Measurements from ENCODE around the gene IGFBP2.
A peak's percentile ranks its signal among the peaks of the same experiment; 100 is the strongest.

The IGFBP2 gene

DNA sequence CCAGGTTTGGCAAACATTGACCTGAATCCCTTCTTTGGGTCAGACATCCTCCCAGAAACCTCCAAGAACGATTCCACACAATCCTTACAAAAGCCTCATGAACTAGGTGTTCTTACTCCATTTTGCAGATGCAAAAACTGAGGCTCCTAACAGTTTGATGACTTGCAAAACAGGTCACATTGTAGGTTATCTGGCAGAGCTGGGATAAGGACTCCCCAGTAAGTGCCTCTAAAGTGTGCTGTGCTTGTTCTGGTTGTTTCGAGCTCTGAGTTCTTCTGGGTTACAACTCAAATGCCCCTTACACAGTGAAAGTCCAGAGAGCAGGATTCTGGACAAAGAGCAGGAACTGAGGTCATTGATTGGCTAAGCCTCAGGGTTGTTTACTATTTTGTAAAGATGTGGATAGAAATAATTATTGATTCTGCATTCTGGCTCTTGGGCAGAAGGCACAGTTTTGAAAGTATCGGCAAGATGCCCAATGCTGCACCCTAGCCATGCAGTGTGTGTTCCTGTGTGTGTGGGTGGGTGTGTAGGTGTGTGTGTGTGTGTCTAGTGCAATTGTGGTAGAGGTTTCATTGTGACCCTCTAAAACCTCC, 17.0 kb upstream of the IGFBP2 start:
- DNase-seq, result no peak

DNA sequence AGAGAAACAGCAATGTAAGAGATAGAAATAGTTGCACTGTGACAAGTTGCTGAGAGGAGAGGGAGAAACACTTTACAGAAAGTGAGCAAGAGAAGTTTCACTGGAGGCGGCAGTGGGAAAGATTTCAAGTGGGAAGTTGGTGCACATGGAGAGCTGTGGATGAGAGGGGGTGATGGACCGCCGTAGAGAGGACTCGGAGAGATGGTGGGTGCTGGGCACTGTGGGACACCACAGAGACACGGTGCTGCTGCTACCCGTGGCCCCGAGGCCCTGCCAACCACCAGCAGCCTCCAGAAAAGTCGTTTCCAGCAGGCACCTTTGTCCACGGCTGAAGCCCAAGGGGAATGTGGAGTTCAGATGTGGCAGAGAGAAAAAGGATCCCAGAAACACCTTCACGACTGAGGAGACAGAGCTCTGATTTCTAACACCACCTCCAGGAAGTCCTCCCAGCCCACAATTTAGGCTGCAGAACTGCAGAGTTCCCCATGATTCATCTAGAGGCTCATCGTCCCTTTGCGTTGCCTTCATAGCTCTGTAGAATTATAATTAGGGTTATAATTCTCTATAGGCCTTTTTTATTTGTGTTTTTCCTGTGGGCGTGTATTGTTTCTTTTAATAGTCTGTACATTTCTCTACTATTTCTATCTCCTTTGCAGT, 15.9 kb upstream of the IGFBP2 start:
- DNase-seq, result no peak

DNA sequence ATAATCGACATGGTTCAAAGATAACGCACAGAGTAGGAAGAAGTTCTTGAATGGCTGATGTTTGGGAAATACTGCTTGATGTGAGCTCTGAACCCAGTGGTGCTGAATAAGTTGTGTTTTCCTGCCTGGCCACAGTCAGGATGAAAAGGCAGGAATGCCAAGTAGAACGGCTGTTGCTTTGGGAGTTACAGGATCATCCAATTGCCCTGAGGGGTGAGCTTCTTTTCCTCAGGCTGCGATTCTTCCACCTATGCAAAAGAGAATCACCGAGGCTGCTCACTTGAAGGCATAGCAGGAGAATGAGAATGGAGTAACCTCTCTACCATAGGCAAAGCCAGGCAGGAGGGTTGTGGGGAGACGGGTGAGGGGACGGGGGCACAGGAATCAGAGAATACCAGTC, 14.4 kb upstream of the IGFBP2 start:
- DNase-seq, result no peak

DNA sequence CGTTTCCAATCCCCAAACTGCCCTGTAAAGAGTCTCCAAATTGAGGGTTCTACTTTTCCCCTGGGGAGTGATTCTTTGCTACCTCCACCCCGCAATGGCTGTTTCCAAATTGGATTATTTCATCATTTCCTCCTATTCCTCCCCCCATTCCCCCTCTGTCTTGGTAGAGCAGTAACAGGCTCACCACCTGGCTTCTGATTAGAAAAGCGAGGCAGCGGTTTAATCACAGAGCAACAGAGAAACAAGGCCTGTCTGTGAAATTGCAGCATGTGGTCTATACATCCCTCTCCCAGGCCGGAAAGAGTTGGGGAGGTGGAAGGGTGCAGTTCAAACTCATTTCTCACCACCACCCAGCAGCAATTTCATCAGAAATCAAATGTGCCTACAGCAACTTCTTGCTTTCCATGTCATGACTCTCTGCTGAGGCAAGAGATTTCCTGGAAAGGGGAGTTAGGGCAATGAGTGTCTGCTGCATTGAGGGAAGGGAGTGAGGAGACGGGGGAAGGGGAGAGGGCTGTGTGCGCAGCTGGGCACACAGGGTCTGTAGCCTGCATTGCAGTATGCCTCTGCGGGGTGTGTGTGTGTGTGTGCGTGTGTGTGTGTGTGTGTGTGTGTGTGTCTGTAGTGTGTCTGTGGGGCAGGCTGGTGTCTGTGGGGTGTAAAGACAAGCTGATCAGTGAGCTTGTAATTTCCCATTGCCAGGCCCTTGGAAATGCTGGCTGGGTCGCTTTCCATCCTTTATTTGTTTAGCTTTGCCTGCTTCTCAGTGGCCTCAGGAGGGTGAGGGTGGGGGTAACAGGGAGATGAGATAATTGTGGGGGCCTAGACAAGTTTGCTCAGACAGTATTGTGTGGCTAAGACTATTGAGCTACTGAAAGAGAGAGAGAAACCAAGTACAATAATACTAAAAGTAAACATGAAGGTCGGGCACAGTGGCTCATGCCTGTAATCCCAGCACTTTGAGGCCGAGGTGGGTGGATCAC, 13.5 kb upstream of the IGFBP2 start:
- peak; percentile 14 for DNase-seq

DNA sequence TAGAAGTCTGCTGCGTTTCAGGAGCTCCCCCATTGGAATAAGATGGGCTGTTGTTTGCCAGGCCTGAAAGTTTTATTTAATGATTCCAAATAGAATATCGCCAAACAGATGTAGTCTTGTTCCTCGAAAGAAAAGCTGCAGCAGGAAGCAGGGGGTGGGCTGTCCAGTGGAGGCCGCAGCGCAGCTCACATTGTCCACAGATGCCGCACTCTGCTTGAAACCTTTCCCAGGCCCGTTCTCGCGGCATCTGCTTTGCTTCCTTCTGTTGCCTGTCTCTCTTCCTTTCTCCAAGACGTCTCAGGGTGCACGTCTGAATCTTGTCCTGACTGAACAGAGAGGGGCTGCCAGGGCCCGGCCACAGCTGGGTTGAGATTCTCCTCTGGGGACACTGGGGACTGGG, 12.4 kb upstream of the IGFBP2 start:
- no peak for DNase-seq

DNA sequence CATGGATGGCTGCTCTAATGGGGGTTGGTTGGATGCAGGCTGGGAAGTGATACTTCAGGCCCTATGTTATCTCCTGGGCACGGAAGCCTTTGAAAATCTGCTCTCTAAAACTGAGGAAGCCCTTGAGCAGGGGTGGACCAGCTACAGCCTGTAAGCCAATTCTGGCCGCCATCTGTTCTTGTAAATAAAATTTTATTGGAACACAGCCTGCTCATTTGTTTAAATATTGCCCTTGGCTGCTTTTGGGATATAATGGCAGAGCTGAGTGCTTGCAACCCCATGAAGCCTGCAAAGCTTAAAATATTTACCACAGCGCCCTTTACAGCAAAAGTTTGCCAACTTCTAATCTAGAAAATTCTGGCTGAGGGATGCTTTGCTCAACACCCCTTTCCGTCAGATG, 11.9 kb upstream of the IGFBP2 start:
- no peak for DNase-seq

DNA sequence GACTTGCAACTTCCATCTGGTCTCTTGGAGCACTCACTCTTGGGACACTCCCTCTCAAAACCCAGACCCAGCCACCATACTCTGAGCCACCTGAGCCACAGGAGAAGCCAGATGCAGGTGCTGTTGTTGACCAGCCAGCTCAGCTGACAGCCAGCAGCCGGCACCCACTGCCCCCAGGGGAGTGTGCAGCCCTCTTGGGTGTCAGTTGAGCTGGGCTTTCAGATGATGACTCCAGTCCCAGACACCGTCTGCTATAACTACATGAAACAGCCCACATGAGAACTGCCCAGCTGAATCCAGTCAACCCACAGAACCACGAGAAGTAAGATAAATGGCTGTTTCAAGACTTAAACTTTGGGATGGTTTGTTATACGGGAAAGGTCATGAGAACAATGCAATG, 10.7 kb upstream of the IGFBP2 start:
- DNase-seq, result no peak

DNA sequence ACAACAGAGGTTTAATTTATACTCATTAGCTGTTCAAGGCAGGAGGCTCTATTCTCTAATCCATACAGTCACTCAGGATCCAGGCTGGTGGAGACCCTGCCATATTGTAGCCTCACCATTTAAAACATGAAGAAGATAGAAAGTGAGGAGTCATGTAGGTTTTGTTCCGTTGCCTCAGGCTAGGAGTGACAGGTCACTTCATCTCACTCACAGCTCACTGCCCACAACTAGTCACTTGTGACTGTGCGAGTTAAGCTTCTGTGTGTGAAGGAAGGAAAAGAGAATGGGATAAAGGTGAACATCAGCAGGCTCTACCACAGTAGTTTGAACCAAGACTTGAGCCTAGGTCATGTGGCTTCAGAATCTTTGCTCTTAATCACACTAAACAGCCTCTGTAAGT, 9.0 kb upstream of the IGFBP2 start:
- no peak for DNase-seq

DNA sequence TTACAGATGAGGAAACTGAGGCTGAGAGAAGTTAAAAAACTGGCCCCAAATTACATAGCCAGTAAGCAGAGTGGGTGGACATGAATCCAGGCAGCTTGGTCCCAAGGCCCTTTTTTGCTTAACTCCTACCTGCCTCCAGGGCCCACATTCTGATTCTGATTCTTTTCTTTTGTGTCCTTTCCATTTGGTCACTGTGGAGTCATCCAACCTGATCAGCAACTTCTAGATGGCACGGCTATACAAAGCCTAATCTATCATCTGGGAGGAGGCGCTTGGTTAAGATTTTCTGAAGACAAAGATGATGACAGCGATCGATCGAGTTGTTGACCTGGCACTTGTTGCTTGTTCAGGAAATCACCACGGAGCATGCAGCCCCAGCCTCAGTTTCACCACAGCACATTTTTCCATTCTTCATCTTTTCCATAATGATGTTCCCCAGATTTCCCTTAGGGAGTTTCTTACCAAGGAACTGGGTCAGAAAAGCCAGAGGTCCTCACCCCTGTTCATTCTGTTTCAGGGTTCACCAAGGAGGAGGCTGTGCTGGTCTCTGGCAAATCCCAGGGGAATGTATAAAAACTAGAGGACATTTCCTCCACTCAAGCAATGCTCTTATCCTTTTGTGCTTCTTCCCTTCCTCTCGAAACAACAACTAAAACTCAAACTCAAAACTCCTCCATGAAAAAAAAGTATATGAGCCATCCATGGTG, 6.9 kb upstream of the IGFBP2 start:
- no peak for DNase-seq

DNA sequence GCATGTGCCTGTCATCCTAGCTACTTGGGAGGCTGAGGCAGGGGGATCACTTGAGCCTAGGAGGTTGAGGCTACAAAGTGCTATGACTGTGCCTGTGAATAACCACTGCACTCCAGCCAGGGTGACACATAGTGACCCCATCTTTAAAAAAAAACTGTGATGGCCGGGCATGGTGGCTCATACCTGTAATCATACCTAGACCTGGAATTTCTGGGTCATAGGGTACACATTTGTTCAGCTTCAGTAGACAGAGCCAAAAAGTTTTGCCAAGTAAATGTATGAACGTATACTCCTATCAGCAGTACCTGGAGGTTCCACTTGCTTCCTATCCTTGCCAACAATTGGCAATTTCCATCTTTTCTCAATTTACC, 6.4 kb upstream of the IGFBP2 start:
- DNase-seq, result no peak

DNA sequence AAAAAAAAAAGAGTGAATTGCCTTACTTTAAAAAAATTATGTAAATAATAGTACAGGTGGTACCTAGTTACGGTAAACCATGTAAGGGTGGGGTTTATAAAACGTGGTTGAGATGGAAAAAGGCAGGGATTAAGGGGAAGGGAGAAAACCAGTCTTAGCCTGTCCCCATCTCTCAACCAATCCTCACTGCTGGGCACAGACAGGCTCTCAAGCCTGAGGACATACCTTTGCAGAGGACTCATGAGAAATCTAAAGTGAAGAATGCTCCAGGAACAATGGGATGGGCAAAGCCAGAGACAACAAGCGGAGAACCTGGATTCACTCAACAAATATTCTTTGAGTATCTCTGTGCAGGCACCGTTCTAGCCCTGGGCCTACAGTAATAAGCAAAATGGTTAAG, 3.4 kb upstream of the IGFBP2 start:
- DNase-seq, result no peak

DNA sequence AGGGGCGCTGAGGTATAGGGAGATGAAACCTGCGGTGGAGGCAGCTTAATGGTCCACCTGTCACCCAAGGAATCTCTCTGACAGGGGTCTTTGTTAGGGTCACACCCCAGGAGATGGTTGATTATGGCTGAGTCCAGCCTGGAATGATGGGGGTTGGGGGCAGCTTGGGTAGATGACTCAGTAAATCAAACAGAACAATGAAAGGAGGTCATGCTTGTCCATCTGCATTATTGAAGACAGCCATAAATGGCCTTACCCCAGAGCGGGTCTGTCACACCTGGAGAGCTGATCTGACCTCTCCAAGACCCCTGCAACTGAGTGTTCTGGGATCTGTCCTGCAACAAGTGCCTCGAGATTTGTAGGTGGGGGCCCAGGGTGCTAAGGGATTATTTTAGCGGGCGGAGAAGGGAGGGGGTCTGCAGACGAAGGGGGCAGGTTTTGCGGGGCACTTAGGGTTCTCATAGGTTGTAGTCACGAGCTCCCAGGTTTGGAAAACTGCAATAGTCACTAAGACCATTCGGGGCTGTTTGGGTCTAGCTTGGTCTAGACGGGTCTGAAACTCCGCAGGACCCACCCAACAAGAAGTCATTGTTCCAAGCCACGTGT, 771 bp upstream of the IGFBP2 start:
- no peak for DNase-seq

DNA sequence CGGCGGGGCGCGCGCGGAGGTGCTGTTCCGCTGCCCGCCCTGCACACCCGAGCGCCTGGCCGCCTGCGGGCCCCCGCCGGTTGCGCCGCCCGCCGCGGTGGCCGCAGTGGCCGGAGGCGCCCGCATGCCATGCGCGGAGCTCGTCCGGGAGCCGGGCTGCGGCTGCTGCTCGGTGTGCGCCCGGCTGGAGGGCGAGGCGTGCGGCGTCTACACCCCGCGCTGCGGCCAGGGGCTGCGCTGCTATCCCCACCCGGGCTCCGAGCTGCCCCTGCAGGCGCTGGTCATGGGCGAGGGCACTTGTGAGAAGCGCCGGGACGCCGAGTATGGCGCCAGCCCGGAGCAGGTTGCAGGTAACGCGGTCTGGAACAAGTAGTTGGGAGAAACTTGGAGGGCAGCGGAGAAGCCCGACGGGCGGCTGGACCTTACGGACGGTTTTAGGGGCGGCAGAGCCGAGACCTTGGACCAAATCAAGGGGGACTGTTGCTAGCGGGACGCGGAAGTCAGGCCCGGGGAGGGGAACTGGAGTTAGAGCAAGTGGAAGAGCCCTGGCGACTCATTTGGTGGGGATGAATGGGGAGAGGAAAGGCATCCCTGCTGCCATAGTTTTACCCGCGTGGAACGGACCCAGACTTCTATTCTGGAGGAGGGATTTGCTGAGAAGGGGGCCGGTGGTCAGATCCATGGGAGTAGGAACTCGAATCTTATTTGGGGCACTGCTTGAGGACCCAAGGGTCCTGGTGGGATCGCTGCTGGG, 573 bp downstream of the IGFBP2 start:
- no peak for DNase-seq

DNA sequence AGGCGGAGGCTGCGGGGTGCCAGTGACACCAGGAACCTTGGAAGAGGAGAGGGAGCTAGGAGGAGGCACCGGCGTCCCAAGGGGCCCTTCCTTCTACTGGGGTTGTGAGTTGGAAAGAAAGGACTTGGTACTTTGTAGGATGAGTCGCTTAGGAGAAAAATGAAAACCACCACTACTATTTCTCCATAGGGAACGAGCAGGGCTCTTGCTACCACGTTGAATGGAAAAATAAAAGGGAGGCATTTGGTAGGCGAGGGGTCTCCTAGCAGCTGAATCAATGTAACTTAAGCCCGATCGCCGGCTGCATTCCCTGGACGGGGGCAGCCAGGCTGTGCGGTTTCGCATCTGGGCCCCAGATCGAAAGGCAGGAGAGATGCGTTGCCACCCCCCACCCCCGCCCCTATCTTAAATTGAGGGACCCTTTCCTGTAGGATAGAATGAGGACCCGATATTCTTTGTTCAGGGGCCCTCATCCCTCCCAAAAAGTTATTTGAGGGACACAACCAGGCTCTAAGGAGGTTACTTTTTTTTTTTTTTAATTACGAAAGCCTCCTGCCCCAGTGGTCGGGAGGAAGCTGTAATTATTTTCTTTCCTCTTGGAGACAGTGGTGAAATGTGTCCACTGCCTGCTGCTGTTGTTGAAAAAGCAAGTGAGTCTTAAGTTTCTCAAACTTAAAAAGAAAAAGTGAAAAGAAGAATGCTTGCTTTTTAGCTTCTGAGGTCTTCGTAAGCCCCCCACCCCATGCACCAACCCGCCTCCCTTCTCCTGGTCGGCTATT, 1.3 kb downstream of the IGFBP2 start:
- DNase-seq, result no peak

DNA sequence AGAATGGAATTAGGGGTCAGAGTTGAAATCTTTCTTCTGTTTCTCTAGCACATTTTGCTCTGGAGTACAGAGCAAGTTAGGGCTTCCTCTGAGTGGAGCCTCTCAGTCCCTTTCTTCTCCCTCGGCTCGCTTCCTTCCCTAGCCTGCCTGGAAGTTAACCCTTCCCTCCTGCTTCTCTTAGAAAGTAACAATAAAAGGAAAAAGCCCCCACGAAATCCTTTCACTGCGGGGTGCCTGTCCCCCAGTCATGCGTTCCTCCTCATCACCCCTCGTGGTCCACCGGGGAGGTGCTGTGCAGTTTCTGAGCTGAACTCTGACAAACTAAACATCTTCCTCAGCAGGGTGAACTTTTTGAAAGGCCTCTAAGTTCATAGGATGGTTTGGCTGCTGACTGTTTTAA, 2.0 kb downstream of the IGFBP2 start:
- no peak for DNase-seq

DNA sequence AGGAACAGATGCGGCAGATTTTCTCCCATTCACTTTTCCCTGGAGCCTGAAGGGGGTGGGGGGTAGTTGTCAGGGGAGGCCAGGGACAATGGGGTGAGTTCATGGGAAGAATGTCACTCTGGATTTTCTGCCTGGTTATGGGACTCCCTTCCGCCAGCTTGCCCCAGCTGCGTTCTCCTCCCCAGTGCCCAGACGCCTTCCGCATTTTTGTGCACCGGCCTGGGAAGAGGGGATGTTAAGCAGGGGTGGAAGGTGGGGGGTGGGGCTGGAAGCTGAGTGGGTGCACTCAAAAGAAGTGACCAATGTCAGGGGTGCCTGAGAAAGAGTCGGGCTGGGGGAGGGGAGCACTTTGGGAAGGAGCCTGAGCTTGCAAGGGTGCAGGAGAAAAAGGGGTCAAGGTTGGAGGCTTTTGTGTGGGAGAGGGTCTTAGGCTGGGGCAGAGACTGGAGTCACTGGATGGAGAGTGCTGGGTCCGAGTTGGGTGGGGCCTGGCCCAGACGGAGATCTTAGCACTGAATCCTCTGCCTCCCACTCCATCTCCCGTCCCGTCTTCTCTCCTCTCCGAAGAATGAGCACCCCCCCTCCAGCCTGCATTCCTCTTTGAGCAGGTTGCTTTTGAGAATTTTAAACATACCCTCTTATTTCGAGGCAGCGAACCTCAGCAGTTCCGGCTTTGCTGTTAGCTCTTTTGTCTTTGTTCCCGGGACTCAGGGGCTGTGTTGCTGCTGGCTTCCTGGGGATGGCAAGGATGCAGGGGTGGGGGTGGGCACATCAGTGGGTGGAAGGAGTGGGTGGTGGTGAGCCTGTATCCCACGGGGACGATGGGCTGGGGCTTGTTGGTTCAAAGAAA, 2.7 kb downstream of the IGFBP2 start:
- no peak for DNase-seq

DNA sequence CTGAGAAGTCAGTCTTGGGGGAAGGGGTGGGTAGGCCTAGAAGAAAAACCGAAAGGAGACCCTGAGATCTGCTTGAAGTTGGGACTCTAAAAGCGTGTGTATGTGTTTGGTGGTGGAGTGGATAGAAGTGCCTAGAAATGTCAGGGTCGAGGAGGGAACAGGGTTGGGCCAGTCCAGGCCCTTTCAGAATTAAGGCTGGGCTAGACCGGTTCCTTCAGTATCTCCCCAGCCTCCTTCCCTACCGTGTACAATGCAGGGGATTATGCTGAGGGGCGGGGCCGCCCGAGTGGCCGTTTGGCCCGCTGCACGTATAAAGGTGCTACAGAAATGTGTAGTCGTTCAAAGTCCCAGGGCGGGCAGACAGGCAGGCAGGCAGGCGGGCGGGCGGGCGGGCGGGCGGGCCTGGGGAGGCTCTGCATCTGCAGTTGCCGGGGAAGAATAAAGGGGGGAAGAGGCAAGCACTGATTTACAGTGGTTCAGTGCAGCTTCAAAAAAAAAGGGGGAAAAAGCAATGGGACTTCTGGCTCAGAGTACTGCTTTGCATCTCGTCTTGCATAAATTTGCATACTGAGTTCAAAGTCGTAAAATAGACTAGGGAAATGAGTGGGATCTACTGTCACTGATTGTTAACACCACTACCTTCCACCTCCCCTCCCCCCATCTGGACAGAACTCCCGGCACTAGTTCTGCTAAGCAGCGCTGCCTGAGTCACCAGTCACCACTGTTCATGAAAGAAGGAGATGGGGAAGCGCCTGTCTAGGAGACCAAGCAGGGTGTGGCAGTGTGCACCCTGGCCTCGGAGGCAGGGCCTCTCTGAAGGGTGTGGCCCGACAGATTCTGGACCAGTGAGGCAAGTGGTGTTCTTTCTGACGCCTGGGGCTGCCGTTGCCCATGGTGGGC, 3.6 kb downstream of the IGFBP2 start:
- no peak for DNase-seq

DNA sequence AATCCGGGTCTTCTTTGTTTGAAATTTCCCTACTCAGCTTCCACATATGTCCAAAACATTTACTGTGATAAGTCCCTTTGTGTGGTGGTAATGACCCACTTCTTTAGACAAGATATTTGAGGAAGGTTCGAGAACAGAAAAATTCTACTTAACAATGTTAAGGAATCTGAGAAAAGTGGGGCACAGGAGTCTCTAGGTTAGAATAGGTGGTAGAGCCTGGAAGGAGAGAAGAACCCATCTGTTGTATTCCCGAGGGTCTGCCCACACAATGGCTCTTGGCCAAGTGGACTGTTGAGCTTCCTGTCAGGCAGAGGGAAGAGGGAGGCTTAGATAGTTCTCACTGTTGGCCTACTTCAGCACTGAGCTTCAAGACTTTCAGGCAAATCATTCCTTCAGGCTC, 4.3 kb downstream of the IGFBP2 start:
- DNase-seq, result no peak

DNA sequence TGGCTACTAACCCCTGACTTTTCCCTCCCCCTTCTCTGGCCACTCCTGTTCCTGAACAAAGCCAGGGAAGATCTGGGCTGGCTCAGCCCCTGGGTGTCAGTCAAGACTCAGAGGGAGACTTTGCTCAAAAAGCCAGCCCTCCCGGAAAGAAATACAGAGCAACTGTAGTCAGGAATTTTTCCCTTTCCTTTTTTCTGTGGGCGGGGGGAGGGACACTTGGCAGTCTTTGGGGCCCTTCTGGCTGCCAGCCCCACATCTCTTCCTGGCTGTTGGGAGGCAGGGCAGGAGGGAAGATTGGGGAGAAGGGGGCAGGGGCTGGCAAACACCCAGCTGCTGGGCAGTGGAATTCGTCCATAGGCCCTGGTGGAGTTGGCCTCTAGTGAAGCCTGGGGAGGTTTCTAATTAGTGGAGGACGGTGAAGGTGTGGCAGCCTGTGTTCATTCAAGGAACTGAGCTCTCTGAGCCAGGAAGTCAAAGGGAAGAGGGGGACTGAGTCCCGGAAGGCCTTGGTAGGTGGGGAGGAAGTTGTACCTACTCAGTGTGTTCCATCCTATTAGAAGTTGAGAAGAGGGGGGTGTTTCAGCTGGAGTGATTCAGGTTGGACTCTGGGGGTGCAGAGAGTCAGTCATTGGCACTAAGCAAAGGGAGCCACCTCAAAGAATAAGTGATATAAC, 10.9 kb downstream of the IGFBP2 start:
- no peak for DNase-seq

All from KG1 (cell line).